MM.1S (cell line): ENCODE results near the gene CCDC136.

Source experiments
- DNase-seq: peaks from one replicate; pipeline ENCODE4 v3.0.0-alpha.2; 2015
- H2AFZ ChIP-seq: fragments of 300-600 bp; sonication (generic); 2 replicates; pipeline ENCODE4 v1.6.0; 2016; ENCODE audit warnings: antibody characterized with exemption, low read length
- H3F3A ChIP-seq: fragments of 300-600 bp; sonication (generic); 2 replicates; pipeline ENCODE4 v1.6.1; 2016; ENCODE audit warnings: mild to moderate bottlenecking, antibody characterized with exemption, low read length, moderate library complexity, mixed read lengths; ENCODE audit not compliant: insufficient read depth
- H3K27ac ChIP-seq: fragments of 300-600 bp; sonication (generic); 2 replicates; pipeline ENCODE4 v1.5.1; 2016; ENCODE audit warnings: mild to moderate bottlenecking, low read length
- H3K27me3 ChIP-seq: fragments of 300-600 bp; sonication (generic); replicated peaks from 2 replicates; pipeline ENCODE4 v1.6.0; 2016; ENCODE audit warnings: low read length; ENCODE audit not compliant: insufficient read depth
- H3K36me3 ChIP-seq: fragments of 300-600 bp; sonication (generic); replicated peaks from 2 replicates; pipeline ENCODE4 v1.6.1; 2016; ENCODE audit warnings: mild to moderate bottlenecking, low read length, mixed read lengths; ENCODE audit not compliant: insufficient read depth
- H3K4me1 ChIP-seq: fragments of 300-600 bp; sonication (generic); 2 replicates; pipeline ENCODE4 v1.6.1; 2016; ENCODE audit warnings: low read length, mixed read lengths
- H3K4me2 ChIP-seq: fragments of 300-600 bp; sonication (generic); 2 replicates; pipeline ENCODE4 v1.6.0; 2016; ENCODE audit warnings: low read depth, low read length
- H3K4me3 ChIP-seq: fragments of 300-600 bp; sonication (generic); 2 replicates; pipeline ENCODE4 v1.5.1; 2016; ENCODE audit warnings: low read length, mixed read lengths
- H3K79me2 ChIP-seq: fragments of 300-600 bp; sonication (generic); 2 replicates; pipeline ENCODE4 v1.6.1; 2016; ENCODE audit warnings: mixed run types, low read length, mixed read lengths
- H3K9ac ChIP-seq: fragments of 300-600 bp; sonication (generic); 2 replicates; pipeline ENCODE4 v1.6.1; 2016; ENCODE audit warnings: low read length, mixed read lengths
- H3K9me2 ChIP-seq: fragments of 300-600 bp; sonication (generic); replicated peaks from 2 replicates; pipeline ENCODE4 v1.6.1; 2016; ENCODE audit warnings: mild to moderate bottlenecking, low read length, mixed read lengths; ENCODE audit not compliant: insufficient read depth
- H3K9me3 ChIP-seq: fragments of 300-600 bp; sonication (generic); replicated peaks from 2 replicates; pipeline ENCODE4 v1.6.1; 2016; ENCODE audit warnings: mild to moderate bottlenecking, low read length, mixed read lengths; ENCODE audit not compliant: insufficient read depth
- H4K20me1 ChIP-seq: fragments of 300-600 bp; sonication (generic); 2 replicates; pipeline ENCODE4 v1.6.1; 2016; ENCODE audit warnings: mild to moderate bottlenecking, low read length, moderate library complexity, mixed read lengths; ENCODE audit not compliant: insufficient read depth
- EZH2 ChIP-seq: fragments of 300-600 bp; sonication (generic); optimal IDR thresholded peaks from 2 replicates; pipeline ENCODE3; 2017; ENCODE audit warnings: low read depth, mild to moderate bottlenecking, antibody characterized with exemption, low read length, mixed read lengths
- EZH2phosphoT487 ChIP-seq: fragments of 300-600 bp; sonication (generic); IDR thresholded peaks from 2 replicates; pipeline ENCODE4 v1.6.1; 2018; ENCODE audit warnings: antibody characterized with exemption, low read length
- TF ChIP-seq, protein P1 (sequence below): fragments of 300-600 bp; sonication (generic); IDR thresholded peaks from 2 replicates; pipeline ENCODE4 v1.5.1; 2016; ENCODE audit warnings: antibody characterized with exemption, low read length, mixed read lengths

Gene CCDC136

DNA sequence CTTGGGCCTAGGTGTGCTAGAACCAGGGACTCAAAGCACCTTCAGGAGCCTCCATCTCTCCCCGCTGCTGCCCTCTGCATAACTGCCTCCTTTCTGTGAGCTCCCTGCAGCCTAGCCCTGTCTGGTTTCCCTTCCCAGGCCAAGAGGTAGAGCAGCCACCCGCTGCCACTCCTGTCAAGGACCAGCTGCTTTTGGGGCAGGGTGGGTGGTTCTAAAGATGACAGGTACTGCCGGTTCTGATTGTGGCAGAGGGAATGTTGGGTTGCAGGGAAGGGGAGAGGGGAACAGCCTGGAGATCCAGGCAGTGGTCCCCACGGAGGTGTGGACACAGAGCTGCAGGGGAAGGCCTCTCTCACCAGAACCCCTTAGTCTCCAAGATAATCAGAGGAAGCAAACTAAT is 34.7 kb downstream of the CCDC136 start:
- Histone ChIP-seq H3K27me3 (peaks cover 20% of the 10 kb centered on the region), H3F3A (no peaks in the 10 kb centered on the region), H3K27ac (no peak overlapping the region), H3K4me1 (no peaks in the 10 kb centered on the region; the same call in 1 of the 2 replicates), H3K4me2 (no peak overlapping the region), H3K9ac (no peak overlapping the region), H3K79me2 (no peaks in the 10 kb centered on the region), H3K9me2 (no peaks in the 10 kb centered on the region), H2AFZ (no peak overlapping the region), H4K20me1 (no peaks in the 10 kb centered on the region), H3K36me3 (no peaks in the 10 kb centered on the region), H3K9me3 (no peaks in the 10 kb centered on the region), H3K4me3 (no peak overlapping the region)
- TF ChIP-seq EZH2 (no peak), EZH2phosphoT487 (no peak)
- TF ChIP-seq, protein P1, sequence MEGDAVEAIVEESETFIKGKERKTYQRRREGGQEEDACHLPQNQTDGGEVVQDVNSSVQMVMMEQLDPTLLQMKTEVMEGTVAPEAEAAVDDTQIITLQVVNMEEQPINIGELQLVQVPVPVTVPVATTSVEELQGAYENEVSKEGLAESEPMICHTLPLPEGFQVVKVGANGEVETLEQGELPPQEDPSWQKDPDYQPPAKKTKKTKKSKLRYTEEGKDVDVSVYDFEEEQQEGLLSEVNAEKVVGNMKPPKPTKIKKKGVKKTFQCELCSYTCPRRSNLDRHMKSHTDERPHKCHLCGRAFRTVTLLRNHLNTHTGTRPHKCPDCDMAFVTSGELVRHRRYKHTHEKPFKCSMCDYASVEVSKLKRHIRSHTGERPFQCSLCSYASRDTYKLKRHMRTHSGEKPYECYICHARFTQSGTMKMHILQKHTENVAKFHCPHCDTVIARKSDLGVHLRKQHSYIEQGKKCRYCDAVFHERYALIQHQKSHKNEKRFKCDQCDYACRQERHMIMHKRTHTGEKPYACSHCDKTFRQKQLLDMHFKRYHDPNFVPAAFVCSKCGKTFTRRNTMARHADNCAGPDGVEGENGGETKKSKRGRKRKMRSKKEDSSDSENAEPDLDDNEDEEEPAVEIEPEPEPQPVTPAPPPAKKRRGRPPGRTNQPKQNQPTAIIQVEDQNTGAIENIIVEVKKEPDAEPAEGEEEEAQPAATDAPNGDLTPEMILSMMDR: no peak
- no peak for DNase-seq

DNA sequence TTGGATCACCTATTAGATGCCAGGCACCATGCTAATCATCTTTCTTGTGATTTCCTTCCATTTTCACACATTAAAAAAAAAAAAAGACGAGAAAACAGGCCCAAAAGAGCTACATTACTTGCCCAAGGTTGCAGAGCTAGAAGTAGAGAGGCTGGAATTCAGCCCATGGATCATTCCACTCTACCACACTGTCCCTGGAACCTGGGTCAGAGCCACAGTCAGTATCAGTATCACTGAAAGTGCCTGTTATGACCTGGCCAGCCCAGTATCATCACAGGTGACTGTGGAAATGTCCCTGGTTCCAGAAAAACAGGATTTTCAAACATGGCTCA is 35.1 kb downstream of the CCDC136 start:
- Histone ChIP-seq H3K36me3 (no peaks in the 10 kb centered on the region), H2AFZ (no peak overlapping the region), H4K20me1 (no peaks in the 10 kb centered on the region), H3K27ac (no peak overlapping the region), H3K79me2 (no peaks in the 10 kb centered on the region), H3K4me2 (no peak overlapping the region), H3K9ac (no peak overlapping the region), H3K9me3 (no peaks in the 10 kb centered on the region), H3K9me2 (no peaks in the 10 kb centered on the region), H3F3A (no peaks in the 10 kb centered on the region), H3K4me3 (no peak overlapping the region), H3K4me1 (no peaks in the 10 kb centered on the region; the same call in 1 of the 2 replicates), H3K27me3 (peaks cover 24% of the 10 kb centered on the region)
- no peak for DNase-seq
- TF ChIP-seq EZH2 (no peak), EZH2phosphoT487 (no peak)
- TF ChIP-seq, protein P1: no peak

DNA sequence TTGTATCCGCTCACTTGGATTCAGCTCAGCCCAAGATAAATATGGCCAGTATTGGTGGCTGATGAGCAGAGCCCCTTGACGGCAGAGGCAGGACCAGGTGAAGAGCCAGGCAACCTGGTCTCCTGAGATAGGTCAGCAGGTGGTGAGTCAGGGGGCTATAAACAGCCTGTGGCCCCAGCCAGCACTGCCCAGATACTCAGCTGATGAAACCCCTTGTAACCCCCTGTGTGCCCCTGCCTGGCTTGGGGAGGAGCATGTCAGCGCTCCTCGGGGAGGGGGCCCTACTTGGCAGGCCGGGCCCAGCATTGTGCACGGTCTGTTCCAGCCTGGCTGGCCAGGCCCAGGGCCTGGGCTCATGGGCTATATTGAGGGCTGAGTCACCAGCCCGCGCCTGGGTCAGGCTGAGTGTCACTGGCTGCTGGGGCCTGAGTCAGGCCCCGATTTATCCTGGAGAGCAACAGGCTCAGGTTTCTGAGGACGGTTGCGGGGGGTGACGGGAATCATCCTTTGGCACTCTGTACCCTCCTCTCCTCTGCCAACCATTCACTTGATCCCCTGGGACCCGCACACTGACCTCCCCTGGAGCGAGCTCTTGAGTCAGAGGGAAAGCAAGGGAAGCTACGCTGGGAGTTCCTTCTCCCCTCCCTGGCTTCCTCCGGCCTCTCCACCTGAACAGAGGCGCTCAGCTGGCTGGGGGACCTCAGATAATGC is 35.6 kb downstream of the CCDC136 start:
- Histone ChIP-seq H3K4me2 (no peak overlapping the region), H3K27ac (no peak overlapping the region), H2AFZ (no peak overlapping the region), H3K9ac (no peak overlapping the region), H3K9me3 (no peaks in the 10 kb centered on the region), H3K27me3 (peaks cover 26% of the 10 kb centered on the region), H3F3A (no peaks in the 10 kb centered on the region), H3K79me2 (no peaks in the 10 kb centered on the region), H3K9me2 (no peaks in the 10 kb centered on the region), H3K4me3 (no peak overlapping the region), H3K4me1 (no peaks in the 10 kb centered on the region; the same call in 1 of the 2 replicates), H4K20me1 (no peaks in the 10 kb centered on the region), H3K36me3 (no peaks in the 10 kb centered on the region)
- TF ChIP-seq EZH2 (no peak), EZH2phosphoT487 (no peak)
- TF ChIP-seq, protein P1: no peak
- DNase-seq: no peak
